GM18507 (cell line): ENCODE measurements around the gene LILRA6.

ENCODE experiments used
- DNase-seq: peaks from one replicate; pipeline ENCODE4 v3.0.0; 2011; ENCODE audit warnings: low read depth; ENCODE audit not compliant: insufficient read length; ENCODE audit errors: extremely low spot score
- FAIRE-seq: peaks from 2 replicates; lab custom pipeline; 2011; peaks lifted over from hg19 to GRCh38; lab: Jason Lieb, UNC

Gene LILRA6

GRCh38 chr19:54193011-54193410 is 49.6 kb downstream of the LILRA6 start:
- FAIRE-seq: no peak
- DNase-seq: no peak

GRCh38 chr19:54191811-54192453 is 50.7 kb downstream of the LILRA6 start:
- no peak for FAIRE-seq
- DNase-seq: no peak

- no peak for FAIRE-seq
- no peak for DNase-seq
Observed at GRCh38 chr19:54191011-54191810, 51.4 kb downstream of the LILRA6 start, which contains the start of gene TSEN34. TSS of gene TSEN34 (plus strand) at chr19:54191308. CDS start at chr19:54191365, 57 bp downstream.

- peak; percentile 60 for DNase-seq
- FAIRE-seq: no peak
Observed at GRCh38 chr19:54190503-54191010, 52.0 kb downstream of the LILRA6 start.

- DNase-seq: peak; percentile 87
- FAIRE-seq: peak; percentile 100
Observed at GRCh38 chr19:54189735-54190502, 52.7 kb downstream of the LILRA6 start.

GRCh38 chr19:54189145-54189734 is 53.4 kb downstream of the LILRA6 start, which contains the start of gene MBOAT7:
TSS of gene MBOAT7 (minus strand) at chr19:54189580. CDS start at chr19:54188508, 1,072 bp downstream.
- FAIRE-seq (no peak), DNase-seq (no peak)

- FAIRE-seq: no peak
- DNase-seq: no peak
Observed at GRCh38 chr19:54188215-54188871, 54.2 kb downstream of the LILRA6 start.

- FAIRE-seq: no peak
- DNase-seq: no peak
Observed at GRCh38 chr19:54186934-54187381, 55.6 kb downstream of the LILRA6 start.
